Measurements from ENCODE around the gene SLC24A5. TPM values are rescaled to one million over a fixed set of nuclear protein-coding genes. Genes with fewer than 3 reads are reported as not detected.

The SLC24A5 gene
- total and polyA plus RNA-seq, 2 of the 4 experiments (the other 2 are of a cell fraction): not detected

DNA sequence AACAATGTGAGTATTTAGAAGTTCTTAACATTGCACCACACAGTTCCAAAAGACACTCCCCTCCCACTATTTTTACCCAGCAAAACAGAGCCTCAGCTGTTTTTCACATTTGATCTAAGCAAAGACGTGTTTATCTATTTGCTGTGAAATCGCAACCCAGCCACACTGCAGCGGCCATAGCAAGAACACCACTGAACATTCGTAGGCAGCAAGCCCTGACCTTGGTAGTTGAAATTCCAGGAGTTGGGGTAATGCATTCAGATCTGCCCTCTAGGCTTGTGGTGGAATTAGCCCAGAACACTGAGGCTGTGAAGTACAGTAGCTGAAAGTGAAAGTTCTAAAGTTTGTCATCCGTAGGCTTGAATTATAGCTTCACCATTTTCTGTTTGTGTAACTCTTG, 17.1 kb upstream of the SLC24A5 start:
- Histone ChIP-seq H3K56ac (ENCODE audit: extremely low read depth, insufficient read depth, low read length) (no peak overlapping the region), H3K79me1 (ENCODE audit: low read depth in 1 of 2, low read length in 2 of 2) (no peaks in the 10 kb centered on the region), H3K9me3 (ENCODE audit: control insufficient read depth, insufficient read depth, low read length) (no peaks in the 10 kb centered on the region), H3K4me2 (ENCODE audit: low read depth, low read length) (no peak overlapping the region; the same call in 1 of the 2 replicates), H2AK9ac (replicated peaks; ENCODE audit: low read depth, low read length, poor library complexity) (no peak overlapping the region), H3K4me1 (ENCODE audit: control insufficient read depth, insufficient read depth, low read length) (peaks cover 2% of the 10 kb centered on the region), H4K8ac (ENCODE audit: low read depth in 2 of 2, low read length in 2 of 2) (no peak overlapping the region), H4K5ac (ENCODE audit: low read depth, low read length) (no peak overlapping the region), H2AK5ac (ENCODE audit: low read depth, low read length) (no peak overlapping the region), H3K4ac (ENCODE audit: low read depth, low read length) (no peak overlapping the region), H2BK20ac (ENCODE audit: low read depth, low read length) (no peak overlapping the region), H3K9me1 (ENCODE audit: insufficient read depth, low read length) (no peaks in the 10 kb centered on the region), H3K36me3 (ENCODE audit: control insufficient read depth, insufficient read depth, low read length) (no peaks in the 10 kb centered on the region), H2BK15ac (ENCODE audit: low read depth, low read length) (no peak overlapping the region), H3K18ac (ENCODE audit: low read depth, low read length) (no peak overlapping the region), H4K91ac (ENCODE audit: insufficient read depth, low read depth, low read length) (no peak overlapping the region), H2BK120ac (ENCODE audit: low read depth, low read length) (no peak overlapping the region), H4K20me1 (ENCODE audit: insufficient read depth, low read length) (no peaks in the 10 kb centered on the region), H3K4me3 (ENCODE audit: insufficient read depth, low read depth, low read length) (no peak overlapping the region), H3K9ac (ENCODE audit: low read depth, low read length) (no peak overlapping the region), H3K14ac (replicated peaks; ENCODE audit: low read depth, low read length) (no peak overlapping the region), H3K27ac (ENCODE audit: insufficient read depth, low read length) (no peak overlapping the region), H3K23ac (ENCODE audit: low read depth, low read length) (no peak overlapping the region), H3K27me3 (ENCODE audit: control insufficient read depth, insufficient read depth, low read length) (peaks cover 30% of the 10 kb centered on the region), H2BK5ac (ENCODE audit: low read depth, low read length, poor library complexity, severe bottlenecking) (no peak overlapping the region), H2AFZ (replicated peaks; ENCODE audit: low read length, poor library complexity) (no peak overlapping the region)
- ChIA-PET CTCF (no interaction called here), POLR2A (ENCODE audit: unreplicated experiment) (no interaction called here)
- intact Hi-C loops (cut with micrococcal nuclease) (no loop called here), in situ Hi-C loops (cut with MboI; ENCODE audit: low sequenced_read_pairs) (no loop called here), dilution Hi-C loops (cut with HindIII; ENCODE audit: low sequenced_read_pairs, unreplicated experiment) (no loop called here)
- TF ChIP-seq RAD21 (IDR thresholded peaks at IDR 0.05; ENCODE audit: low read length) (no peak), MAFK (IDR thresholded peaks at IDR 0.05; ENCODE audit: low read depth, low read length) (no peak), CEBPB (IDR thresholded peaks at IDR 0.05; ENCODE audit: low read depth, low read length) (no peak), RFX5 (IDR thresholded peaks at IDR 0.05; ENCODE audit: low read depth, low read length) (no peak), RCOR1 (IDR thresholded peaks at IDR 0.05; ENCODE audit: insufficient replicate concordance, low read length) (no peak), NFE2L2 (IDR thresholded peaks at IDR 0.05; ENCODE audit: low read depth, low read length) (no peak), SMC3 (IDR thresholded peaks at IDR 0.05; ENCODE audit: low read depth, low read length) (no peak), BHLHE40 (IDR thresholded peaks at IDR 0.05; ENCODE audit: low read depth, low read length) (no peak), FOS (IDR thresholded peaks at IDR 0.05; ENCODE audit: low read depth, low read length) (no peak), POLR2A (IDR thresholded peaks at IDR 0.05; ENCODE audit: low read depth, low read length) (no peak), MAZ (IDR thresholded peaks at IDR 0.05; ENCODE audit: borderline replicate concordance, low read depth, low read length) (no peak), CHD1 (IDR thresholded peaks at IDR 0.05; ENCODE audit: low read depth, low read length) (no peak)
- TF ChIP-seq, protein P1, sequence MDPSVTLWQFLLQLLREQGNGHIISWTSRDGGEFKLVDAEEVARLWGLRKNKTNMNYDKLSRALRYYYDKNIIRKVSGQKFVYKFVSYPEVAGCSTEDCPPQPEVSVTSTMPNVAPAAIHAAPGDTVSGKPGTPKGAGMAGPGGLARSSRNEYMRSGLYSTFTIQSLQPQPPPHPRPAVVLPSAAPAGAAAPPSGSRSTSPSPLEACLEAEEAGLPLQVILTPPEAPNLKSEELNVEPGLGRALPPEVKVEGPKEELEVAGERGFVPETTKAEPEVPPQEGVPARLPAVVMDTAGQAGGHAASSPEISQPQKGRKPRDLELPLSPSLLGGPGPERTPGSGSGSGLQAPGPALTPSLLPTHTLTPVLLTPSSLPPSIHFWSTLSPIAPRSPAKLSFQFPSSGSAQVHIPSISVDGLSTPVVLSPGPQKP (IDR thresholded peaks at IDR 0.05; ENCODE audit: borderline replicate concordance, low read depth, low read length): no peak
- TF ChIP-seq, protein P2, sequence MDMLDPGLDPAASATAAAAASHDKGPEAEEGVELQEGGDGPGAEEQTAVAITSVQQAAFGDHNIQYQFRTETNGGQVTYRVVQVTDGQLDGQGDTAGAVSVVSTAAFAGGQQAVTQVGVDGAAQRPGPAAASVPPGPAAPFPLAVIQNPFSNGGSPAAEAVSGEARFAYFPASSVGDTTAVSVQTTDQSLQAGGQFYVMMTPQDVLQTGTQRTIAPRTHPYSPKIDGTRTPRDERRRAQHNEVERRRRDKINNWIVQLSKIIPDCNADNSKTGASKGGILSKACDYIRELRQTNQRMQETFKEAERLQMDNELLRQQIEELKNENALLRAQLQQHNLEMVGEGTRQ (IDR thresholded peaks at IDR 0.05; ENCODE audit: low read depth, low read length): no peak
- ATAC-seq (ENCODE audit: low read depth) (no peak), DNase-seq (no peak)
- no TSS peak for BruUV-seq (replicated peaks)
- no CpG with 5 or more reads among the region's 5 CpGs for WGBS, 2 experiments (ENCODE audit: extremely low coverage in 2 of 2, insufficient read length in 1 of 2)
